Measurements from ENCODE around the gene LEF1. TPM values are rescaled to one million over a fixed set of nuclear protein-coding genes. Genes with fewer than 3 reads are reported as not detected.

LEF1 gene
- total RNA-seq, 5 donors from 2014 or later (not counting 1 experiment from before 2014, with no cell fraction given): 412 to 776 (median 500) TPM

GRCh38 chr4:108209489-108209888, 40.8 kb upstream of the LEF1 start:
- no peak overlapping the region for H3K4me3 ChIP-seq (ENCODE audit: control insufficient read depth in 1 of 2, extremely low read depth in 1 of 2, low read length in 1 of 2)
- DNase-seq: no peak
- H3K4me1 ChIP-seq (ENCODE audit: control insufficient read depth in 1 of 2, extremely low read depth in 1 of 2, insufficient read depth in 2 of 2, low read length in 2 of 2): no peaks in the 10 kb centered on the region
- ChIA-PET CTCF (no interaction called here), POLR2A (no interaction called here)
- 100% methylated on average over 2 of the region's 2 CpGs for WGBS (ENCODE audit: insufficient coverage)
- Mint-ChIP-seq H3K4me1 (peaks cover 5 to 20% (median 19%) of the 10 kb centered on the region in 3 donors), H3K4me3 (no peak overlapping the region), H3K27ac (no peak overlapping the region), H3K36me3 (peaks cover 8% of the 10 kb centered on the region), H3K27me3 (no peaks in the 10 kb centered on the region), H3K9me3 (no peaks in the 10 kb centered on the region)
- H3K27ac ChIP-seq (ENCODE audit: low read length): no peak overlapping the region
- H3K27me3 ChIP-seq (replicated peaks in 1 of 2; ENCODE audit: control insufficient read depth in 2 of 2, extremely low read depth in 1 of 2, insufficient read depth in 2 of 2, low read length in 1 of 2): no peaks in the 10 kb centered on the region
- no peaks in the 10 kb centered on the region for H3K36me3 ChIP-seq (ENCODE audit: control insufficient read depth in 2 of 2, extremely low read depth in 1 of 2, insufficient read depth in 1 of 2, low read length in 1 of 2)
- no peak for ATAC-seq (replicated peaks in 1 of 4)
- H3K9me3 ChIP-seq: no peaks in the 10 kb centered on the region

- POLR2A ChIA-PET: interaction anchor here in 1 of 2 donors (0.7 kb wide), 1 partner anchor 380 kb away, joined by 3 read pairs; no protein-coding TSS in a partner anchor
Measured at GRCh38 chr4:108205859-108206258, 37.1 kb upstream of the LEF1 start.

GRCh38 chr4:108204518-108204917, 35.8 kb upstream of the LEF1 start:
- H3K4me3 Mint-ChIP-seq: no peak overlapping the region
- H3K36me3 Mint-ChIP-seq: peaks cover 29% of the 10 kb centered on the region
- H3K27ac ChIP-seq (ENCODE audit: low read length): no peak overlapping the region
- H3K27ac Mint-ChIP-seq: no peak overlapping the region
- peaks cover 0 to 2% of the 10 kb centered on the region in 2 experiments for H3K4me1 ChIP-seq (ENCODE audit: control insufficient read depth in 1 of 2, extremely low read depth in 1 of 2, insufficient read depth in 2 of 2, low read length in 2 of 2)
- DNase-seq (no peak), ATAC-seq (replicated peaks in 1 of 4) (no peak)
- no peak overlapping the region for H3K4me3 ChIP-seq (ENCODE audit: control insufficient read depth in 1 of 2, extremely low read depth in 1 of 2, low read length in 1 of 2)
- no peaks in the 10 kb centered on the region for H3K27me3 ChIP-seq (replicated peaks in 1 of 2; ENCODE audit: control insufficient read depth in 2 of 2, extremely low read depth in 1 of 2, insufficient read depth in 2 of 2, low read length in 1 of 2)
- no peaks in the 10 kb centered on the region for H3K9me3 ChIP-seq
- peaks cover 10 to 29% (median 12%) of the 10 kb centered on the region in 3 donors for H3K4me1 Mint-ChIP-seq
- peaks cover 4 to 7% of the 10 kb centered on the region in 2 donors for H3K36me3 ChIP-seq (ENCODE audit: control insufficient read depth in 2 of 2, extremely low read depth in 1 of 2, insufficient read depth in 1 of 2, low read length in 1 of 2)
- ChIA-PET CTCF (interaction anchor here in 1 of 2 donors (0.6 kb wide), 1 partner anchor 430 kb away, joined by 5 read pairs; no protein-coding TSS in a partner anchor), POLR2A (no interaction called here)
- no CpG with 5 or more reads among the region's 2 CpGs for WGBS (ENCODE audit: insufficient coverage)
- H3K9me3 Mint-ChIP-seq: no peaks in the 10 kb centered on the region
- no peaks in the 10 kb centered on the region for H3K27me3 Mint-ChIP-seq

More at GRCh38 chr4:108205859-108206258, 37.1 kb upstream of the LEF1 start:
- Mint-ChIP-seq H3K4me3 (no peak overlapping the region), H3K27me3 (no peaks in the 10 kb centered on the region), H3K9me3 (no peaks in the 10 kb centered on the region), H3K36me3 (peaks cover 25% of the 10 kb centered on the region), H3K27ac (no peak overlapping the region), H3K4me1 (peaks cover 10 to 29% (median 12%) of the 10 kb centered on the region in 3 donors)
- CTCF ChIA-PET: no interaction called here
- H3K4me3 ChIP-seq (ENCODE audit: control insufficient read depth in 1 of 2, extremely low read depth in 1 of 2, low read length in 1 of 2): no peak overlapping the region
- no peaks in the 10 kb centered on the region for H3K9me3 ChIP-seq
- no peak overlapping the region for H3K27ac ChIP-seq (ENCODE audit: low read length)
- H3K36me3 ChIP-seq (ENCODE audit: control insufficient read depth in 2 of 2, extremely low read depth in 1 of 2, insufficient read depth in 1 of 2, low read length in 1 of 2): peaks cover 4 to 5% of the 10 kb centered on the region in 2 donors
- no CpG with 5 or more reads among the region's 1 CpG for WGBS (ENCODE audit: insufficient coverage)
- H3K4me1 ChIP-seq (ENCODE audit: control insufficient read depth in 1 of 2, extremely low read depth in 1 of 2, insufficient read depth in 2 of 2, low read length in 2 of 2): peaks cover 0 to 2% of the 10 kb centered on the region in 2 experiments
- DNase-seq (no peak), ATAC-seq (replicated peaks in 1 of 4) (no peak)
- no peaks in the 10 kb centered on the region for H3K27me3 ChIP-seq (replicated peaks in 1 of 2; ENCODE audit: control insufficient read depth in 2 of 2, extremely low read depth in 1 of 2, insufficient read depth in 2 of 2, low read length in 1 of 2)

GRCh38 chr4:108203377-108203776, 34.6 kb upstream of the LEF1 start:
- no peak overlapping the region for H3K27ac Mint-ChIP-seq
- Histone ChIP-seq H3K27ac (ENCODE audit: low read length) (no peak overlapping the region), H3K9me3 (no peaks in the 10 kb centered on the region), H3K4me3 (ENCODE audit: control insufficient read depth in 1 of 2, extremely low read depth in 1 of 2, low read length in 1 of 2) (no peak overlapping the region), H3K36me3 (ENCODE audit: control insufficient read depth in 2 of 2, extremely low read depth in 1 of 2, insufficient read depth in 1 of 2, low read length in 1 of 2) (peaks cover 4 to 7% of the 10 kb centered on the region in 2 donors), H3K27me3 (replicated peaks in 1 of 2; ENCODE audit: control insufficient read depth in 2 of 2, extremely low read depth in 1 of 2, insufficient read depth in 2 of 2, low read length in 1 of 2) (no peaks in the 10 kb centered on the region), H3K4me1 (ENCODE audit: control insufficient read depth in 1 of 2, extremely low read depth in 1 of 2, insufficient read depth in 2 of 2, low read length in 2 of 2) (peaks cover 0 to 2% of the 10 kb centered on the region in 2 experiments)
- DNase-seq (no peak), ATAC-seq (replicated peaks in 1 of 4) (no peak)
- WGBS (ENCODE audit: insufficient coverage): 78% methylated on average over 3 of the region's 3 CpGs
- peaks cover 10 to 29% (median 12%) of the 10 kb centered on the region in 3 donors for H3K4me1 Mint-ChIP-seq
- H3K27me3 Mint-ChIP-seq: no peaks in the 10 kb centered on the region
- no peak overlapping the region for H3K4me3 Mint-ChIP-seq
- ChIA-PET CTCF (interaction anchor here in 1 of 2 donors (0.7 kb wide), 1 partner anchor 21 kb away, joined by 4 read pairs; no protein-coding TSS in a partner anchor), POLR2A (no interaction called here)
- peaks cover 29% of the 10 kb centered on the region for H3K36me3 Mint-ChIP-seq
- H3K9me3 Mint-ChIP-seq: no peaks in the 10 kb centered on the region

- Mint-ChIP-seq H3K27me3 (no peaks in the 10 kb centered on the region), H3K9me3 (no peaks in the 10 kb centered on the region), H3K36me3 (peaks cover 29% of the 10 kb centered on the region), H3K4me1 (peaks cover 10 to 29% (median 12%) of the 10 kb centered on the region in 3 donors), H3K4me3 (no peak overlapping the region), H3K27ac (no peak overlapping the region)
- CTCF ChIA-PET: no interaction called here
- POLR2A ChIA-PET: no interaction called here
- Histone ChIP-seq H3K27me3 (replicated peaks in 1 of 2; ENCODE audit: control insufficient read depth in 2 of 2, extremely low read depth in 1 of 2, insufficient read depth in 2 of 2, low read length in 1 of 2) (no peaks in the 10 kb centered on the region), H3K4me1 (ENCODE audit: control insufficient read depth in 1 of 2, extremely low read depth in 1 of 2, insufficient read depth in 2 of 2, low read length in 2 of 2) (peaks cover 0 to 2% of the 10 kb centered on the region in 2 experiments), H3K4me3 (ENCODE audit: control insufficient read depth in 1 of 2, extremely low read depth in 1 of 2, low read length in 1 of 2) (no peak overlapping the region), H3K36me3 (ENCODE audit: control insufficient read depth in 2 of 2, extremely low read depth in 1 of 2, insufficient read depth in 1 of 2, low read length in 1 of 2) (peaks cover 4 to 7% of the 10 kb centered on the region in 2 donors), H3K9me3 (no peaks in the 10 kb centered on the region), H3K27ac (ENCODE audit: low read length) (no peak overlapping the region)
- DNase-seq (no peak), ATAC-seq (replicated peaks in 1 of 4) (no peak)
- no CpG with 5 or more reads among the region's 2 CpGs for WGBS (ENCODE audit: insufficient coverage)
Measured at GRCh38 chr4:108201774-108202173, 33.0 kb upstream of the LEF1 start.

- no peak overlapping the region for H3K27ac Mint-ChIP-seq
- H3K36me3 ChIP-seq (ENCODE audit: control insufficient read depth in 2 of 2, extremely low read depth in 1 of 2, insufficient read depth in 1 of 2, low read length in 1 of 2): peaks cover 4 to 7% of the 10 kb centered on the region in 2 donors
- no peaks in the 10 kb centered on the region for H3K27me3 Mint-ChIP-seq
- ChIA-PET CTCF (no interaction called here), POLR2A (no interaction called here)
- H3K27ac ChIP-seq (ENCODE audit: low read length): no peak overlapping the region
- H3K4me3 ChIP-seq (ENCODE audit: control insufficient read depth in 1 of 2, extremely low read depth in 1 of 2, low read length in 1 of 2): no peak overlapping the region
- H3K4me3 Mint-ChIP-seq: no peak overlapping the region
- H3K9me3 Mint-ChIP-seq: no peaks in the 10 kb centered on the region
- H3K4me1 Mint-ChIP-seq: peaks cover 9 to 26% (median 12%) of the 10 kb centered on the region in 3 donors
- H3K9me3 ChIP-seq: no peaks in the 10 kb centered on the region
- no CpG with 5 or more reads among the region's 1 CpG for WGBS (ENCODE audit: insufficient coverage)
- no peaks in the 10 kb centered on the region for H3K27me3 ChIP-seq (replicated peaks in 1 of 2; ENCODE audit: control insufficient read depth in 2 of 2, extremely low read depth in 1 of 2, insufficient read depth in 2 of 2, low read length in 1 of 2)
- DNase-seq (no peak), ATAC-seq (replicated peaks in 1 of 4) (no peak)
- H3K4me1 ChIP-seq (ENCODE audit: control insufficient read depth in 1 of 2, extremely low read depth in 1 of 2, insufficient read depth in 2 of 2, low read length in 2 of 2): peaks cover 0 to 2% of the 10 kb centered on the region in 2 experiments
- H3K36me3 Mint-ChIP-seq: peaks cover 26% of the 10 kb centered on the region
Measured at GRCh38 chr4:108199881-108200280, 31.1 kb upstream of the LEF1 start.

All from T-cell (primary cell).